GM23338 (cell line): ENCODE measurements around the gene TIMM50. TPM values are rescaled to one million over a fixed set of nuclear protein-coding genes. Genes with fewer than 3 reads are reported as not detected.

Experiments used
- ATAC-seq: fragments of 200-7000 bp; cut with Tn5 transposase; 3 replicates; pipeline ENCODE4 v1.9.1; 2020
- DNase-seq: peaks from one replicate; pipeline ENCODE4 v3.0.0-alpha.2; 2015; ENCODE audit warnings: low spot score
- H2AFZ ChIP-seq: fragments of 200-600 bp; sonication (generic); 2 replicates; pipeline ENCODE4 v1.8.0; 2016; ENCODE audit warnings: antibody characterized with exemption, mild to moderate bottlenecking, moderate library complexity
- H3F3A ChIP-seq: fragments of 200-600 bp; sonication (generic); replicated peaks from 2 replicates; pipeline ENCODE4 v1.8.0; 2017; ENCODE audit warnings: antibody characterized with exemption, mixed run types, low read depth
- H3K27ac ChIP-seq: fragments of 200-600 bp; sonication (generic); 2 replicates; pipeline ENCODE4 v1.6.1; 2016; ENCODE audit warnings: low read depth
- H3K27me3 ChIP-seq: fragments of 200-600 bp; sonication (generic); 2 replicates; pipeline ENCODE4 v1.8.0; 2016; ENCODE audit warnings: mild to moderate bottlenecking, mixed run types, moderate library complexity; ENCODE audit not compliant: insufficient read depth
- H3K36me3 ChIP-seq: fragments of 200-600 bp; sonication (generic); 2 replicates; pipeline ENCODE4 v1.8.0; 2016; ENCODE audit warnings: mild to moderate bottlenecking; ENCODE audit not compliant: insufficient read depth
- H3K4me1 ChIP-seq: fragments of 200-600 bp; sonication (generic); 2 replicates; pipeline ENCODE4 v1.8.0; 2016; ENCODE audit warnings: mild to moderate bottlenecking, moderate library complexity; ENCODE audit not compliant: insufficient read depth
- H3K4me2 ChIP-seq: fragments of 200-600 bp; sonication (generic); 2 replicates; pipeline ENCODE4 v1.7.1; 2017; ENCODE audit warnings: mixed run types
- H3K4me3 ChIP-seq: fragments of 200-600 bp; sonication (generic); 2 replicates; pipeline ENCODE4 v1.6.1; 2016; ENCODE audit warnings: mixed run types
- H3K79me2 ChIP-seq: fragments of 200-600 bp; sonication (generic); replicated peaks from 2 replicates; pipeline ENCODE4 v1.8.0; 2017; ENCODE audit warnings: mild to moderate bottlenecking; ENCODE audit not compliant: insufficient read depth
- H3K9me2 ChIP-seq: fragments of 200-600 bp; sonication (generic); 2 replicates; pipeline ENCODE4 v1.8.0; 2017; ENCODE audit not compliant: insufficient read depth
- H4K20me1 ChIP-seq: fragments of 200-600 bp; sonication (generic); replicated peaks from 2 replicates; pipeline ENCODE4 v1.8.0; 2017; ENCODE audit warnings: mild to moderate bottlenecking; ENCODE audit not compliant: insufficient read depth
- H3K27ac Mint-ChIP-seq: 2 replicates; pipeline ENCODE4 v1.8.0; 2020; ENCODE audit warnings: inconsistent platforms, mild to moderate bottlenecking, moderate library complexity, mixed read lengths
- H3K27me3 Mint-ChIP-seq: 3 replicates; pipeline ENCODE4 v1.8.0; 2022; ENCODE audit warnings: low read depth, mild to moderate bottlenecking, moderate library complexity, mixed read lengths, inconsistent platforms; ENCODE audit not compliant: insufficient read depth, poor library complexity
- H3K36me3 Mint-ChIP-seq: 3 replicates; pipeline ENCODE4 v1.8.0; 2021; ENCODE audit warnings: low read depth, mild to moderate bottlenecking, inconsistent platforms, moderate library complexity, mixed read lengths
- H3K4me1 Mint-ChIP-seq: 3 replicates; pipeline ENCODE4 v1.8.0; 2020; ENCODE audit warnings: mild to moderate bottlenecking, inconsistent platforms, mixed read lengths
- H3K4me3 Mint-ChIP-seq: 3 replicates; pipeline ENCODE4 v1.8.0; 2021; ENCODE audit warnings: moderate library complexity, mild to moderate bottlenecking, inconsistent platforms, mixed read lengths
- H3K9me3 Mint-ChIP-seq: 3 replicates; pipeline ENCODE4 v1.8.0; 2020; ENCODE audit warnings: moderate library complexity, mild to moderate bottlenecking, inconsistent platforms, mixed read lengths
- CREB1 ChIP-seq: fragments of 250-450 bp; sonication (Bioruptor Pico); IDR thresholded peaks from 2 replicates; pipeline ENCODE4 v1.5.0; 2020; ENCODE audit warnings: low read depth, mild to moderate bottlenecking, moderate library complexity
- EZH2 ChIP-seq: fragments of 200-600 bp; sonication (generic); IDR thresholded peaks from one replicate; pipeline ENCODE4 v1.8.0; 2017; ENCODE audit warnings: antibody characterized with exemption, mild to moderate bottlenecking, low read depth; ENCODE audit not compliant: unreplicated experiment
- ZNF114 ChIP-seq: fragments of 250-450 bp; sonication (Bioruptor Pico); IDR thresholded peaks from 2 replicates; pipeline ENCODE4 v1.5.0; 2020; ENCODE audit warnings: mild to moderate bottlenecking, moderate library complexity
- polyA plus RNA-seq: library from polyadenylated mRNA; unstranded; fragments of >200 nt; fragmentation: Nextera tagmentation; extraction: Ambion mirVana; gene quantifications from 2 replicates; pipeline ENCODE4 v1.2.1, GENCODE V29; 2016
- total RNA-seq: library from RNA; depleted of rRNA; stranded (reverse); fragments of >200 nt; shearing (Covaris generic); gene quantifications from 2 replicates; pipeline ENCODE4 v1.2.3, GENCODE V29; 2014
- TF ChIP-seq, protein P1 (sequence below): fragments of 250-450 bp; sonication (Bioruptor Pico); IDR thresholded peaks from 2 replicates; pipeline ENCODE4 v1.5.0; 2020; ENCODE audit warnings: mild to moderate bottlenecking, moderate library complexity
- TF ChIP-seq, protein P2 (sequence below): IDR thresholded peaks from 2 replicates; pipeline ENCODE4 v1.6.1; 2016; ENCODE audit warnings: antibody characterized with exemption
- TF ChIP-seq, protein P3 (sequence below): IDR thresholded peaks from one replicate; pipeline ENCODE4 v1.6.1; 2018; ENCODE audit warnings: antibody characterized with exemption; ENCODE audit not compliant: unreplicated experiment

TIMM50 gene
- total and polyA plus RNA-seq, 2 experiments from 2014 or later: 119 to 139 TPM

DNA sequence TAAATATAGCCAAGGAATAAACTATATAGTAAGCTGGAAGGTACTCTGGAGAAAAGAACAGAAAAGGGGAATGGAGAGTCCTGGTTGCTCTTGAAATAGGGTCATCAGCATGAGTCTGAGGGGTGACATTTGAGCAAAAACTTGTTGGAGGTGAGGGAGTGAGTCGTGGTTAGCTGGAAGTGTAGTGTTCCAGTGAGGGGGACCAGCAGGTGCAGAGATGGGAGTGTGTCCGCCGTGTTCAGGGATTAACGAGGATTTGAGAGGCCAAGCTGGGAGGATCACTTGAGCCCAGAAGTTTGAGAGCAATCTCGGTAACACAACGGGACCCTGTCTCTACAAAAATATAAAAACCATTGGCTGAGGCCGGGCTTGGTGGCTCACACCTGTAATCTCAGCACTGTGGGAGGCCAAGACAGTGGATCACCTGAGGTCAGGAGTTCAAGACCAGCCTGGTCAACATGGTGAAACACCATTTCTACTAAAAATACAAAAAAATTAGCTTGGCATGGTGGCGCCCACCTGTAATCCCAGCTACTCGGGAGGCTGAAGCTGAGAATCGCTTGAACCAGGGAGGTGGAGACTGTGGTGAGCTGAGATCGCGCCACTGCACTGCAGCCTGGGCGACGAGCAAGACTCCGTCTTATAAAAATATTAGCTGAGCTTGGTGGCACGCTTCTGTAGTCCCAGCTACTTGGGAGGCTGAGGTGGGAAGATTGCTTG, 34.1 kb upstream of the TIMM50 start (continued):
- TF ChIP-seq, protein P1, sequence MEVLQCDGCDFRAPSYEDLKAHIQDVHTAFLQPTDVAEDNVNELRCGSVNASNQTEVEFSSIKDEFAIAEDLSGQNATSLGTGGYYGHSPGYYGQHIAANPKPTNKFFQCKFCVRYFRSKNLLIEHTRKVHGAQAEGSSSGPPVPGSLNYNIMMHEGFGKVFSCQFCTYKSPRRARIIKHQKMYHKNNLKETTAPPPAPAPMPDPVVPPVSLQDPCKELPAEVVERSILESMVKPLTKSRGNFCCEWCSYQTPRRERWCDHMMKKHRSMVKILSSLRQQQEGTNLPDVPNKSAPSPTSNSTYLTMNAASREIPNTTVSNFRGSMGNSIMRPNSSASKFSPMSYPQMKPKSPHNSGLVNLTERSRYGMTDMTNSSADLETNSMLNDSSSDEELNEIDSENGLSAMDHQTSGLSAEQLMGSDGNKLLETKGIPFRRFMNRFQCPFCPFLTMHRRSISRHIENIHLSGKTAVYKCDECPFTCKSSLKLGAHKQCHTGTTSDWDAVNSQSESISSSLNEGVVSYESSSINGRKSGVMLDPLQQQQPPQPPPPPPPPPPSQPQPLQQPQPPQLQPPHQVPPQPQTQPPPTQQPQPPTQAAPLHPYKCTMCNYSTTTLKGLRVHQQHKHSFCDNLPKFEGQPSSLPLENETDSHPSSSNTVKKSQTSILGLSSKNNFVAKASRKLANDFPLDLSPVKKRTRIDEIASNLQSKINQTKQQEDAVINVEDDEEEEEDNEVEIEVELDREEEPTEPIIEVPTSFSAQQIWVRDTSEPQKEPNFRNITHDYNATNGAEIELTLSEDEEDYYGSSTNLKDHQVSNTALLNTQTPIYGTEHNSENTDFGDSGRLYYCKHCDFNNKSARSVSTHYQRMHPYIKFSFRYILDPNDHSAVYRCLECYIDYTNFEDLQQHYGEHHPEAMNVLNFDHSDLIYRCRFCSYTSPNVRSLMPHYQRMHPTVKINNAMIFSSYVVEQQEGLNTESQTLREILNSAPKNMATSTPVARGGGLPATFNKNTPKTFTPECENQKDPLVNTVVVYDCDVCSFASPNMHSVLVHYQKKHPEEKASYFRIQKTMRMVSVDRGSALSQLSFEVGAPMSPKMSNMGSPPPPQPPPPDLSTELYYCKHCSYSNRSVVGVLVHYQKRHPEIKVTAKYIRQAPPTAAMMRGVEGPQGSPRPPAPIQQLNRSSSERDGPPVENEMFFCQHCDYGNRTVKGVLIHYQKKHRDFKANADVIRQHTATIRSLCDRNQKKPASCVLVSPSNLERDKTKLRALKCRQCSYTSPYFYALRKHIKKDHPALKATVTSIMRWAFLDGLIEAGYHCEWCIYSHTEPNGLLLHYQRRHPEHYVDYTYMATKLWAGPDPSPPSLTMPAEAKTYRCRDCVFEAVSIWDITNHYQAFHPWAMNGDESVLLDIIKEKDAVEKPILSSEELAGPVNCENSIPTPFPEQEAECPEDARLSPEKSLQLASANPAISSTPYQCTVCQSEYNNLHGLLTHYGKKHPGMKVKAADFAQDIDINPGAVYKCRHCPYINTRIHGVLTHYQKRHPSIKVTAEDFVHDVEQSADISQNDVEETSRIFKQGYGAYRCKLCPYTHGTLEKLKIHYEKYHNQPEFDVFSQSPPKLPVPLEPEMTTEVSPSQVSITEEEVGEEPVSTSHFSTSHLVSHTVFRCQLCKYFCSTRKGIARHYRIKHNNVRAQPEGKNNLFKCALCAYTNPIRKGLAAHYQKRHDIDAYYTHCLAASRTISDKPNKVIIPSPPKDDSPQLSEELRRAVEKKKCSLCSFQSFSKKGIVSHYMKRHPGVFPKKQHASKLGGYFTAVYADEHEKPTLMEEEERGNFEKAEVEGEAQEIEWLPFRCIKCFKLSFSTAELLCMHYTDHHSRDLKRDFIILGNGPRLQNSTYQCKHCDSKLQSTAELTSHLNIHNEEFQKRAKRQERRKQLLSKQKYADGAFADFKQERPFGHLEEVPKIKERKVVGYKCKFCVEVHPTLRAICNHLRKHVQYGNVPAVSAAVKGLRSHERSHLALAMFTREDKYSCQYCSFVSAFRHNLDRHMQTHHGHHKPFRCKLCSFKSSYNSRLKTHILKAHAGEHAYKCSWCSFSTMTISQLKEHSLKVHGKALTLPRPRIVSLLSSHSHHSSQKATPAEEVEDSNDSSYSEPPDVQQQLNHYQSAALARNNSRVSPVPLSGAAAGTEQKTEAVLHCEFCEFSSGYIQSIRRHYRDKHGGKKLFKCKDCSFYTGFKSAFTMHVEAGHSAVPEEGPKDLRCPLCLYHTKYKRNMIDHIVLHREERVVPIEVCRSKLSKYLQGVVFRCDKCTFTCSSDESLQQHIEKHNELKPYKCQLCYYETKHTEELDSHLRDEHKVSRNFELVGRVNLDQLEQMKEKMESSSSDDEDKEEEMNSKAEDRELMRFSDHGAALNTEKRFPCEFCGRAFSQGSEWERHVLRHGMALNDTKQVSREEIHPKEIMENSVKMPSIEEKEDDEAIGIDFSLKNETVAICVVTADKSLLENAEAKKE: no peak
- no peak for TF ChIP-seq CREB1
- TF ChIP-seq EZH2: no peak
- TF ChIP-seq, protein P2, sequence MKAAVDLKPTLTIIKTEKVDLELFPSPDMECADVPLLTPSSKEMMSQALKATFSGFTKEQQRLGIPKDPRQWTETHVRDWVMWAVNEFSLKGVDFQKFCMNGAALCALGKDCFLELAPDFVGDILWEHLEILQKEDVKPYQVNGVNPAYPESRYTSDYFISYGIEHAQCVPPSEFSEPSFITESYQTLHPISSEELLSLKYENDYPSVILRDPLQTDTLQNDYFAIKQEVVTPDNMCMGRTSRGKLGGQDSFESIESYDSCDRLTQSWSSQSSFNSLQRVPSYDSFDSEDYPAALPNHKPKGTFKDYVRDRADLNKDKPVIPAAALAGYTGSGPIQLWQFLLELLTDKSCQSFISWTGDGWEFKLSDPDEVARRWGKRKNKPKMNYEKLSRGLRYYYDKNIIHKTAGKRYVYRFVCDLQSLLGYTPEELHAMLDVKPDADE: no peak

DNA sequence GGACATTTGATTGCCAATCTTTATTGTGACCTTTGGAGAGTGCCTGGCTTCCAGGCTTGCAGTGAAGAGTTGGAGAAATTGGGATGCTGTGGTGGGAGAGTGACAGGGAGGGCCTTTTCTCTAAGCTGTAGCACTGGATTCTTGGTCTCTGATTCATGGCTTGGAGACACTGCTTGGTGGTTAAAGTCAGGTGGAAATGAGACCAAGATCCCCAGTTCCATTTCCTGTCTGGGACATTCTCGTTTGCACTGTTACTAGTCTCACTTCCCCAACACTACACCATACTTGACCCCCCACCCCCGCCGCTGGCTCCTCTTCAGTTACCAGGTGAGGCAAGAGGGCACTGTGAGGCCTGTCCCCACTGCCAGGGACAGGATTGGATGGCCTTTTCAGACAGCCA, 32.4 kb upstream of the TIMM50 start:
- Mint-ChIP-seq H3K4me3 (no peak overlapping the region), H3K27ac (no peak overlapping the region), H3K27me3 (peaks cover 14% of the 10 kb centered on the region), H3K36me3 (peaks cover 42% of the 10 kb centered on the region), H3K9me3 (peaks cover 4% of the 10 kb centered on the region; the same call in 1 of the 3 replicates), H3K4me1 (peaks cover 10% of the 10 kb centered on the region)
- no peaks in the 10 kb centered on the region for H3K9me2 ChIP-seq
- H3K27me3 ChIP-seq: no peaks in the 10 kb centered on the region
- H3K79me2 ChIP-seq: peaks cover 84% of the 10 kb centered on the region
- peaks cover 4% of the 10 kb centered on the region; the same call in 1 of the 2 replicates for H3K4me1 ChIP-seq
- H3F3A ChIP-seq: no peaks in the 10 kb centered on the region
- ATAC-seq (no peak), DNase-seq (no peak)
- peaks cover 28% of the 10 kb centered on the region for H4K20me1 ChIP-seq
- H3K36me3 ChIP-seq: no peaks in the 10 kb centered on the region; the same call in 1 of the 2 replicates
- H3K27ac ChIP-seq: 0 out of 2 replicates have a peak overlapping the region, but pooled peaks have one; percentile 32
- no peak overlapping the region for H3K4me2 ChIP-seq
- H2AFZ ChIP-seq: no peak overlapping the region
- H3K4me3 ChIP-seq: no peak overlapping the region
- no peak for TF ChIP-seq ZNF114 (CRISPR knock-in tag)
- TF ChIP-seq, protein P3, sequence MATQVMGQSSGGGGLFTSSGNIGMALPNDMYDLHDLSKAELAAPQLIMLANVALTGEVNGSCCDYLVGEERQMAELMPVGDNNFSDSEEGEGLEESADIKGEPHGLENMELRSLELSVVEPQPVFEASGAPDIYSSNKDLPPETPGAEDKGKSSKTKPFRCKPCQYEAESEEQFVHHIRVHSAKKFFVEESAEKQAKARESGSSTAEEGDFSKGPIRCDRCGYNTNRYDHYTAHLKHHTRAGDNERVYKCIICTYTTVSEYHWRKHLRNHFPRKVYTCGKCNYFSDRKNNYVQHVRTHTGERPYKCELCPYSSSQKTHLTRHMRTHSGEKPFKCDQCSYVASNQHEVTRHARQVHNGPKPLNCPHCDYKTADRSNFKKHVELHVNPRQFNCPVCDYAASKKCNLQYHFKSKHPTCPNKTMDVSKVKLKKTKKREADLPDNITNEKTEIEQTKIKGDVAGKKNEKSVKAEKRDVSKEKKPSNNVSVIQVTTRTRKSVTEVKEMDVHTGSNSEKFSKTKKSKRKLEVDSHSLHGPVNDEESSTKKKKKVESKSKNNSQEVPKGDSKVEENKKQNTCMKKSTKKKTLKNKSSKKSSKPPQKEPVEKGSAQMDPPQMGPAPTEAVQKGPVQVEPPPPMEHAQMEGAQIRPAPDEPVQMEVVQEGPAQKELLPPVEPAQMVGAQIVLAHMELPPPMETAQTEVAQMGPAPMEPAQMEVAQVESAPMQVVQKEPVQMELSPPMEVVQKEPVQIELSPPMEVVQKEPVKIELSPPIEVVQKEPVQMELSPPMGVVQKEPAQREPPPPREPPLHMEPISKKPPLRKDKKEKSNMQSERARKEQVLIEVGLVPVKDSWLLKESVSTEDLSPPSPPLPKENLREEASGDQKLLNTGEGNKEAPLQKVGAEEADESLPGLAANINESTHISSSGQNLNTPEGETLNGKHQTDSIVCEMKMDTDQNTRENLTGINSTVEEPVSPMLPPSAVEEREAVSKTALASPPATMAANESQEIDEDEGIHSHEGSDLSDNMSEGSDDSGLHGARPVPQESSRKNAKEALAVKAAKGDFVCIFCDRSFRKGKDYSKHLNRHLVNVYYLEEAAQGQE: no peak
